Measurements from ENCODE around the gene IKZF1.

IKZF1 gene

GRCh38 chr7:50315739-50316671, 11.5 kb downstream of the IKZF1 start:
- no peak for TF ChIP-seq CTCF (conservative IDR thresholded peaks at IDR 0.05; ENCODE audit: low read depth, low read length)
- no peak overlapping the region for H3K4me3 ChIP-seq (ENCODE audit: low read depth, low read length)
- no peak for DNase-seq (ENCODE audit: low read depth)

GRCh38 chr7:50317221-50317678, 12.7 kb downstream of the IKZF1 start:
- H3K4me3 ChIP-seq (ENCODE audit: low read depth, low read length) = no peak overlapping the region
- DNase-seq (ENCODE audit: low read depth) = no peak
- TF ChIP-seq CTCF (conservative IDR thresholded peaks at IDR 0.05; ENCODE audit: low read depth, low read length) = no peak

- TF ChIP-seq CTCF (conservative IDR thresholded peaks at IDR 0.05; ENCODE audit: low read depth, low read length) = no peak
- DNase-seq (ENCODE audit: low read depth) = no peak
- no peak overlapping the region for H3K4me3 ChIP-seq (ENCODE audit: low read depth, low read length)
Observed at GRCh38 chr7:50317697-50318669, 13.5 kb downstream of the IKZF1 start.

- H3K4me3 ChIP-seq (ENCODE audit: low read depth, low read length) = no peak overlapping the region
- no peak for DNase-seq (ENCODE audit: low read depth)
- no peak for TF ChIP-seq CTCF (conservative IDR thresholded peaks at IDR 0.05; ENCODE audit: low read depth, low read length)
Observed at GRCh38 chr7:50321487-50322067, 17.1 kb downstream of the IKZF1 start.

DNA sequence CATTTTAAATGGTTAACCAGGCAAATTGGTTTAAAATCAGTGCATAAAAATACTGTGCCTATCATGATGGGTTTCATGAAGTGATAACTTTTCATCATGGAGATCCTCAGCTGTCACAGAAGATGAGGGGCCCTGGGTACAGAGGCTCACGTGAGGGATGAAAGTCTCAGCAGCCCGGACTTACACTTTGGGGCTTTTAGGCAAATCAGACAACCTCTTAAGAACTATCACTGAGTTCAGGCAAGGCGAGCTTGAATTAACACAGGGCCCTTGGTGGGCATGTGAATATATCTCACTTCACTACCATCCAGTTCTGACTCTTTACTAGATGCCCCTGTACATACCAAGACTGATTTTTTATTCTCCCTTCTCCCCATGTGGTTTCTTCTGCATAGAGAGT, 19.6 kb downstream of the IKZF1 start:
- TF ChIP-seq CTCF (conservative IDR thresholded peaks at IDR 0.05; ENCODE audit: low read depth, low read length) = no peak
- DNase-seq (ENCODE audit: low read depth) = no peak
- no peak overlapping the region for H3K4me3 ChIP-seq (ENCODE audit: low read depth, low read length)

DNA sequence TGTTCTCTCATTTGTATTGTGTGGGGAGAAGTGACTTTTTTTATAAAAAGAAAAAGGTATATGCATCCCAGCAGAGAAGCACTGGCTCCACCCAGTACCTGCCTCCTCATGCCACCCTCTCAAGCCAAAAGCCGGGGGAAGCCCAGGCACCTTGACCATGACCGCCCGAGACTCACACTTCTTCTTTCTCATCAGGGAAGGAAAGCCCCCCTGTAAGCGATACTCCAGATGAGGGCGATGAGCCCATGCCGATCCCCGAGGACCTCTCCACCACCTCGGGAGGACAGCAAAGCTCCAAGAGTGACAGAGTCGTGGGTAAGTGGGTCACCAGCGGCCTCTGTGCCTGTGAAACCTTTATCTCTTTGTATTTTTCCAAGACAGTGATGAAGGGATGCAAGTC, 22.9 kb downstream of the IKZF1 start:
- TF ChIP-seq CTCF (conservative IDR thresholded peaks at IDR 0.05; ENCODE audit: low read depth, low read length) = no peak
- DNase-seq (ENCODE audit: low read depth) = no peak
- H3K4me3 ChIP-seq (ENCODE audit: low read depth, low read length) = no peak overlapping the region

Measured in choroid plexus epithelial cell (primary cell).